Panc1 (cell line): ENCODE results near the gene SGMS1.

Experiments used
- CTCF ChIP-seq: fragments of 450-650 bp; IDR thresholded peaks from 2 replicates; pipeline ENCODE4 v1.5.1; 2017; ENCODE audit warnings: mild to moderate bottlenecking
- POLR2AphosphoS5 ChIP-seq: IDR thresholded peaks from 2 replicates; pipeline ENCODE4 v1.6.1; 2012; ENCODE audit warnings: mild to moderate bottlenecking, low read depth, low read length, moderate library complexity
- SIN3A ChIP-seq: IDR thresholded peaks from 2 replicates; pipeline ENCODE4 v1.6.1; 2012; ENCODE audit warnings: low read depth, mild to moderate bottlenecking, low read length, moderate library complexity, borderline replicate concordance; ENCODE audit not compliant: insufficient read depth

GRCh38 chr10:50439187-50439586 lies 184.6 kb downstream of the SGMS1 start:
- TF ChIP-seq CTCF, result no peak
- TF ChIP-seq POLR2AphosphoS5, result no peak
- TF ChIP-seq SIN3A, result no peak
